HG03139 (cell line): ENCODE results near the gene CHST13.

ENCODE experiments used
- ATAC-seq: cut with Tn5 transposase; IDR thresholded peaks from one replicate; pipeline ENCODE4 v1.9.1; 2021; ENCODE audit not compliant: unreplicated experiment

CHST13 gene

GRCh38 chr3:126523745-126524428 is at the start of gene CHST13:
Gene CHST13, plus strand, starts transcription at chr3:126524155. Its CDS starts 178 bp downstream, at chr3:126524333.
- no peak for ATAC-seq

GRCh38 chr3:126474498-126475412 is 49.2 kb upstream of the CHST13 start:
- peak; percentile 23 for ATAC-seq

GRCh38 chr3:126475413-126476114 is 48.4 kb upstream of the CHST13 start, which contains the start of gene ZXDC:
Gene ZXDC, minus strand, starts transcription at chr3:126475891. Its CDS starts 26 bp downstream, at chr3:126475865.
- ATAC-seq, result peak; percentile 74

- ATAC-seq, result peak; percentile 16
Measured at GRCh38 chr3:126476166-126477060, 47.5 kb upstream of the CHST13 start.

- no peak for ATAC-seq
Measured at GRCh38 chr3:126477061-126477380, 46.9 kb upstream of the CHST13 start.

- ATAC-seq, result no peak
Measured at GRCh38 chr3:126478581-126479310, 45.2 kb upstream of the CHST13 start.

GRCh38 chr3:126479642-126480041 is 44.3 kb upstream of the CHST13 start:
- no peak for ATAC-seq

- no peak for ATAC-seq
Measured at GRCh38 chr3:126480206-126480605, 43.7 kb upstream of the CHST13 start.

GRCh38 chr3:126480861-126481260 is 43.1 kb upstream of the CHST13 start:
- ATAC-seq, result no peak

GRCh38 chr3:126481808-126482502 is 42.0 kb upstream of the CHST13 start:
- no peak for ATAC-seq

GRCh38 chr3:126482503-126483255 is 41.3 kb upstream of the CHST13 start:
- ATAC-seq, result no peak

- ATAC-seq, result no peak
Measured at GRCh38 chr3:126483321-126483761, 40.6 kb upstream of the CHST13 start.

- ATAC-seq, result no peak
Measured at GRCh38 chr3:126484148-126484547, 39.8 kb upstream of the CHST13 start.

GRCh38 chr3:126484662-126485061 is 39.3 kb upstream of the CHST13 start:
- no peak for ATAC-seq

- ATAC-seq, result no peak
Measured at GRCh38 chr3:126485176-126485897, 38.6 kb upstream of the CHST13 start.

GRCh38 chr3:126485956-126486355 is 38.0 kb upstream of the CHST13 start:
- no peak for ATAC-seq

GRCh38 chr3:126486360-126486847 is 37.6 kb upstream of the CHST13 start:
- ATAC-seq, result no peak
